GM19397 (cell line): ENCODE data around the gene GNPTAB.
"Not testable (repeated sequence)": the region's sequence is repeated elsewhere in the genome, so short reads cannot be mapped to it uniquely, and the experiment has no call there.

ENCODE experiments used
- ATAC-seq: cut with Tn5 transposase; IDR thresholded peaks from one replicate; pipeline ENCODE4 v1.9.1; 2021; ENCODE audit warnings: mild to moderate bottlenecking, moderate library complexity; ENCODE audit not compliant: unreplicated experiment

GNPTAB gene

DNA sequence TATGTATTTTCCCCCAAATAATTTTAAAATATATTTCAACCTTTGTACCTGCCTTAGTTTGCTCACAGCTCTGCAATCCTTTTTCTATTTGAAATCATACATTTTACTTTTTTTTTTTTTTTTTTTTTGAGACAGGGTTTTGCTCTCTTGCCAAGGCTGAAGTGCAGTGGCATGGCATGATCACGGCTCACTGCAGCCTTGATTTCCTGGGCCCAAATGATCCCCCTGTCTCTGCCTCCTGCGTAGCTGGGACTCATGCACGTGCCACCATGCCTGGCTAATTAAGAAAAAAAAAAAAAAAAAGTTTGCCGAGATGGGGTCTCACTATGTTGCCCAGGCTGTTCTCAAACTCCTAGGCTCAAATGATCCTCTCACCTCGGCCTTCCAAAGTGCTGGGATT lies 90.2 kb downstream of the GNPTAB start:
- no peak for ATAC-seq

DNA sequence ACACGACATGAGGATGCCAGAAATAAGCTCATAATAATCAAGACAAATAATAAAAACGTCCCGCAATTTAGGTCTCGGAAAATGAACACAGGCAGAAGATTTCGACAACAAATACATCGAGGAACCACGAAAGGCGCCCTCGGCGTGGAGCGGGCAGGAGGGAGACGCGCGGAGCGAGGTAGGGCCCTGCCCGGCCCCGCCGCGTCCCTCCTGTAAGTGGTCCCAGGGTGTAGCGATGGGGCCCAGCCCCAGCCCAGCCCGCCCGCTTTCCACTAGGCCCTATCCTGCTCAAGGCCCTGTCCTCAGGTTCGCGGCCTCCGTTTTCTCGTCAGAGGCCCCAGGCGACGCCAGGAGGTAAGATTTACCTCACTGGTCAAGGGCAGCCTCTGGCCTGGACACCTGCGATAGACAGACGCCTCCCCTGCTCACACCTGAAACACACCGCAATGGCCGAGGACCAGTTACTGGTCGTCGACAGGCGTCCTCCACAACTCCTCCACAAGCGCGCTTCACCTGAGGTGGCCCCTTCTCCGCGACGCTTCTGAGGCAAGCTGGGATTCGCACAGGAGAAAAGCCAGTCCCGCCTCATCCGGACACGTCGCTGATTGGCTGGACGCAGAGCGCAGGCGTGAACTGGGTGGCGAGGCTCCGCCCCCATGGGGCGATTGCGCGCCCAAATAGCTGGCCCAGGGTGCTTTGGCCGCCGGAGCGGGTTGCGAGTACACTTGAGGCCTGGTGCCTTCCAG lies 91.7 kb downstream of the GNPTAB start, which contains the start of gene SYCP3:
Gene SYCP3 (minus strand): TSS at position 543 of the 746 bp plus-strand sequence. CDS start 1,527 bp downstream, outside the sequence.
- ATAC-seq = no peak

GRCh38 chr12:101737476-101737875 lies 93.3 kb downstream of the GNPTAB start:
- ATAC-seq = no peak

- ATAC-seq = not testable (repeated sequence)
Observed at GRCh38 chr12:101734482-101734881, 96.3 kb downstream of the GNPTAB start.

DNA sequence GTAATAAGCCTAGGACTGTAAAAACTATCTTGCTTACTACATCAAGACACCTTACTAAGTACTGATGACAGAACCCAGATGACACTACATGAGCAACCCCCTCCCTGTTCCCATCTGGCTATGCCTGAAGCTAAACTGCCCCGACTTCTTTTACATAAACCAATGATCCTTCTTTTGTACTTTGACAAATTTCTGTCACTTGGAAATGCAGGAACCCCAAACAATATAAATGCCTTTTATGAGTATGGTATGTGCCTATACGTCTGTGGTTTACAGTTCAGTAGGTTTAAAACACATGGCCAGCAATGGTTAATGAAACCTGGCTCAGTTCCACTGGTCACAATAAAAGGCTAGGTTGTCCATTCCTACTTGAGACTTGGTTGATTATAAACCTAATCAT lies 97.6 kb downstream of the GNPTAB start:
- no peak for ATAC-seq

DNA sequence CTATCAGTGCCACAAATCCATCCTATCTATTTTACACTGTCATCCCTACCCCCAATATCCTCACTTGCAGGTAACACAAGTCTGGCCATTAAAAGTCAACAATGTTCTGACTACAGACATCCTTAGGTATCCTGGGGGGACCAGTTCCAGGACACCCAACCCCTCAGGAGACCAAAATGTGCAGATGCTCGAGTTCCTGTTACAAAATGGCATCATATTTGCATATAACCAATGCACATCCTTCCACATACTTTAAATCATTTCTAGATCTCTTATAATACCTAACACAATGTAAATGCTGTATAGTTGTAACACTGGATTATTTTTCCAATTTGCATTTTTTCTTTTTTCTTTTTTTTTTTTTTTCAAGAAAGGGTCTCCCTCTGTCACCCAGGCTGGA lies 98.4 kb downstream of the GNPTAB start:
- ATAC-seq = no peak

DNA sequence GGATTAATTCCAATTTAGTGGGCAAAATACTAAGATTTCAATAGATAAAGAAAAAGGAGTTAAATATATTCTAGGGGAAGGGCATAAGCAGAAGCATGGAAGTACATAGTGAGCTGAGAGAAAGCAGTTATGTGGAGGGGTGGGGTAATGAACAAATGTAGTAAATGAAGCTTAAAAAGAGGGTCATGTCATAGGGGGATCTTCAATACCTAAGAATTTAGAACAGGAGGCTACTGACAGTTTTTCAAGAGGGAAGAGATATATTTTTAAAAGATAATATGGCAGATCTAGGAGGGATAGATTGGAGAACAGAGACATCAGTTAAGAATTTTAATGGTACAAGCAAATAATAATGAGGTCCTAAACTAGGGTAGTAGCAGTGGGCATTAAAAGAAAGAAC lies 100.9 kb downstream of the GNPTAB start:
- ATAC-seq = no peak

DNA sequence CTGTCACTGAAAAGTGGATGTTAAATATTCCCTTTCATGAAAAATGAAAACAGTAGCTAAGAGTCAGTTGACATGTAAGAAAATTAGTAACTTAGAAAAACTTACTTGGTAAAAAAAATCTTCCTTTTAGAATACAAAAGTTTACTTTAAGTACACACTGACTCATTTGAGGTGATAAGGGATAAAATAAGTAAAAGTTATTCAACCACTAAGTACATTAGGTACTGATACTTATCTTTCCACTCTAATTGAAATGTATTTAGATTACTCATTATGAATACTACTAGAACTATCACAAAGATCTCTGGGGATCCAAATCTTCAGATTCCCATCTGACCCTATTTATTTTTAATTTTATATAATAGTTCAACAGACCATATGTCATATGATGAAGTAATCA lies 103.7 kb downstream of the GNPTAB start:
- no peak for ATAC-seq

DNA sequence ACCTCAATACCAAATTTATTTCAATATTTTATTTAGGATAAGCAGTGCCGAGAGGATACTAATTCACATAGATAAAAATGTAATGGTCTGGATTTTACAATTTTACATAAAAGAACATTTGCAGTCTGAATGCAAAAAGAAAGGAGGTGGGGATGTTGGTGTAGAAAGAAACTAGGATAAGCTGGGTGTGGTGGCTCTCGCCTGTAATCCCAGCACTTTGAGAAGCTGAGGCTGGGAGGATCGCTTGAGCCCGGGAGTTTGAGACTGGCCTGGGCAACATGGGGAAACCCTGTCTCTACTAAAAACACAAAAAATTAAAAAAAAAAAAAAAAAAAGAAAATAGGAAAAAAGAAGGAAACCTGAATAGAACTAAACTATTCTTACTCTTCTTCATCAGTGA lies 108.4 kb downstream of the GNPTAB start:
- ATAC-seq = no peak

GRCh38 chr12:101720118-101720517 lies 110.6 kb downstream of the GNPTAB start:
- no peak for ATAC-seq

- no peak for ATAC-seq
Observed at GRCh38 chr12:101719566-101719965, 111.2 kb downstream of the GNPTAB start.

- no peak for ATAC-seq
Observed at GRCh38 chr12:101714877-101715444, 115.8 kb downstream of the GNPTAB start.

- no peak for ATAC-seq
Observed at GRCh38 chr12:101713930-101714329, 116.8 kb downstream of the GNPTAB start.

GRCh38 chr12:101713059-101713682 lies 117.6 kb downstream of the GNPTAB start:
- ATAC-seq = no peak

DNA sequence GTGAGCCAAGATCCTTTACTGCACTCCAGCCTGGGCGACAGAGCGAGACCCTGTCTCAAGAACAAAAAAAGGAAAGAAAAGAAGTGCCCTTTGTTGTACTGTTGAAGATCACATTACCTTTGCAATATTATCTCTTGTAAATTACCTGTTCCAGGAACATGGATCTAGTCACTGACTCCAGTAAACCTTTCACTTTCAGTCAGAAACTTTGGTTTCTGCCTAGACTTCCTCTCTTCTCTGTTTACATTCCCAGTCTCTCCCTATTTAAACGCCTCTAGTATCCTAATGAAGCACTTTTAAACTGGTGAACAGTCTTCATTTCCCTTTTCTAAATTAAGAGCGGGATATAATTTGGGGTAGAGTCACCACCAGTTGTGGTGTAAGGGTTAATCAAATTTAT lies 120.5 kb downstream of the GNPTAB start:
- ATAC-seq = no peak

DNA sequence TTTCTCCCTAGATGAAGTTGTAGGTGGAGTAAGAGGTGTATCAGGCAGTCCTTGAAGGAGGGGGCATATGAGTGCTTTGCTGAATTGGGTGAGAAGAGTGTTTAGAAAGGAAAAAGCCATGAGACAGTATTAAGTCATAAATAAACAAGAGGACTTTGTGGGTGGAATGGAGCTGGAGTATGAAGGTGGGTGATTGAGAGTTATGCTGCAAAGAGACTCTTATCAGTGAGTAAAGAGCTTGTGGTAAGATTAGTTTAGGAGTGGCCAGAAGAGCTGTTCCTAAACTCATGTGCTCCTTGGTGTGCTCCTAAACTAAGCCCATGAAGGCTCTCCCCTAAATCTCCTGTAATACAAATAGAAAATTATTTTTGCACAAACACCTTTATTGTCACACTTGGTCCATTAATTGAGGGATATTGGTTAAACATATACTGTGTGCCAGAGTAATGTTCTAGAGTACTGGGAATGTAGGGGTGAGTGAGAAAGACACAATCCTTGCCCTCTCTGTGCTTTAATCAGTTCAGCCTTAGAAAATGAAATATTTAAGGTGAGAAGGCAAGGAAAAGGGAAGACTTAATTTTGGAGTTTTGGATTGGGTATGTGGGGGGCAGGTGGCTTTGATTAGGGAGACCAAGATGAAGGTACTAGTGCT lies 123.5 kb downstream of the GNPTAB start:
- no peak for ATAC-seq

- no peak for ATAC-seq
Observed at GRCh38 chr12:101706403-101706802, 124.4 kb downstream of the GNPTAB start.

GRCh38 chr12:101703487-101703886 lies 127.3 kb downstream of the GNPTAB start:
- ATAC-seq = no peak

- ATAC-seq = no peak
Observed at GRCh38 chr12:101700299-101700820, 130.4 kb downstream of the GNPTAB start.

DNA sequence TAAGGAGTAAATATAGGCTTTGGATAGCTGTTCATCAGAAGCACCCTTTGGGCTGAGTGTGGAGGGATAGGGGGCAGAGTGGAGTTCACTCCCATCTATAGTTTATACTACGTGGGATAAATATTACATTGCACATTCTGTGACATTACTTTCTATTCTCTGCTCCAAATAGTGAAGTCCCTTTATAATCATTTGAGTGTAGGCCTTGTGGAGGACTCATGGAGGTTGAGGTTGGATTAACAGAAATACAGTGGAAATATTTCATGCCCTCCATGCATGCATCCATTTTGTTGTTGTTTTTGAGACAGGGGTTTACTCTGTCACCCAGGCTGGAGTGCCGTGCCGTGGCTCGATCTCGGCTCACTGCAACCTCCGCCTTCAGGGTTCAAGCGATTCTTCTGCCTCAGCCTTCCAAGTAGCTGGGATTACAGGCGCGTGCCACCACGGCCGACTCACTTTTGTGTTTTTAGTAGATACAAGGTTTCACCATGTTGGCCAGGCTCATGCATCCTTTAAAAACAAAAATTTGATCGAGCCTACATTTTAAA lies 131.9 kb downstream of the GNPTAB start:
- ATAC-seq = no peak
